ENCODE data around the gene HOTAIR.

The HOTAIR gene

DNA sequence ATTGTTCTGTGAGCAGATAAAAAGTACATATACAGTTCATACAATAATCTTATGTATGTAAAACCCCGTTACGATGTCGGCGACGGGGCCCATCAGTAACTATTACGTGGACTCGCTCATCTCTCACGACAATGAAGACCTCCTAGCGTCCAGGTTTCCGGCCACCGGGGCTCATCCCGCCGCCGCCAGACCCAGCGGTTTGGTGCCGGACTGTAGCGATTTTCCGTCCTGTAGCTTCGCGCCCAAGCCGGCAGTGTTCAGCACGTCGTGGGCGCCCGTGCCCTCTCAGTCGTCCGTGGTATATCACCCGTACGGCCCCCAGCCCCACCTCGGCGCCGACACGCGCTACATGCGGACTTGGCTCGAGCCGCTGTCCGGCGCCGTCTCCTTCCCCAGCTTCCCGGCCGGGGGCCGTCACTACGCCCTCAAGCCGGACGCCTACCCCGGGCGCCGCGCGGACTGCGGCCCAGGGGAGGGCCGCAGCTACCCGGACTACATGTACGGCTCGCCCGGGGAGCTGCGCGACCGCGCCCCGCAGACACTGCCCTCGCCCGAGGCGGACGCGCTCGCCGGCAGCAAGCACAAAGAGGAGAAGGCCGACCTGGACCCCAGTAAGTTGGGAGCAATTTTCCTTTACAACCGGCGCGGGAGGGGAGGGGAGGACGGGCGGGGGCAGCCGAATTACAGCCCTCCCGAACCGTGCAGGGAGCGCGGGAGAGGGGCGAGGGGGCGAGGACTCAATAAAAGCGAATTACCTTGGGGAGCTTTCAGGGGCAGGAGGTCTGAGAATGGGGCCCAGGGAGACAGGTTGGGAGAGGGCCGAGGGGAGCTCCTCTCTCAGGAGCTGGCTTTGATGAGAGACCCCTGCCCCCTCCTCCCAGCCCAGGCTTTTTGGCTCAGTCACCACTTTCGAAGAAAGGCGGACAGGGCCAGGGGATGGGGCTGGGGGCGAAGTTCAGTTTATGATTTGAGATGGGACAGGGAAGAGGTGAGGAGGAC is 25.7 kb upstream of the HOTAIR start, which contains the start of gene HOXC9:
TSS of gene HOXC9 (plus strand) at position 46 of the 999 bp plus-strand sequence. CDS start at position 74, 28 bp downstream.
- DNase-seq (ENCODE audit: low read depth in 1 of 2, low spot score in 1 of 2), result no peak

DNA sequence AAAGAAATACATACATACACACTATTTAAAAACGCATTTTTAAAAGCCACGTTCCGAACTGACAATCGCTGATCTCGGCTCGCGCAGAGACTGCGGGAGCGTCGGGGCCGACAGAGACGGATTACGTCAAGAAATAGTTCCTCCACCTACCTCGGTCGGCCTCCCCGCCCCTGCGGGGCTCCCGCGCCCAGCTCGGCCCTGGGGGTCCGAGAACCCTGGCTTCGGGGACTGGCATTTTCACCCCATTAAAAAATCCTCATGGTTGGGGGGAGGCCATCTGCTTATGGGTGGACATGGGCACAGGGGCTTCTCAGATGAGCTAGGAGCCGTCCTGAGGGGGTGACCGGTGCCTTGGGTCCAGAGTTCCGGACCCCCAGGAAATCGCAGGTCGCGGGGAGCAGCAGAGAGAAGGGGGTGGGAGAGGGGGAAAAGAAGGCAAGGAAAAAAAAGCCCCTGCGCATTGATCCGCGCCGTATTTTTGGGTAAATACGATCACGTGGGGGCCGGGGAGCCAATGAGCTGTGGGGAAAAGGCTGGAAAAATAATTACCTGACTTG is 24.9 kb upstream of the HOTAIR start:
- no peak for DNase-seq (ENCODE audit: low read depth in 1 of 2, low spot score in 1 of 2)

DNA sequence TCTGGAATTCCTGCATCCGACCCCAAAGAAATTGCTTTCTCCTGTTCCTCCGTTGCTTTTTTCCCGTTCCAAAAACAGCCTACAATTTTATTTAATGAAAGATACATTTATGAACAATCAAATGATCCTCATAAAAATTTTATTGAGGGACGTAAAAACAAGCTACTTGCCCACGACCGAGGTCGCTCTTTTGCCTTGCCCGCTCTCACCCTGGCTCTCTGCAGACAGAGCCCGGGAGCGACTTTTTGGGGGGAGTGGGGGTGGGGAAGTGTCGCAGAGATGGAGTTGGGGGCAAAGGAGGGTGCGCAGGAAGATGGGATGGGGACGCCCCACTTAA is 24.1 kb upstream of the HOTAIR start:
- no peak for DNase-seq (ENCODE audit: low read depth in 1 of 2, low spot score in 1 of 2)

DNA sequence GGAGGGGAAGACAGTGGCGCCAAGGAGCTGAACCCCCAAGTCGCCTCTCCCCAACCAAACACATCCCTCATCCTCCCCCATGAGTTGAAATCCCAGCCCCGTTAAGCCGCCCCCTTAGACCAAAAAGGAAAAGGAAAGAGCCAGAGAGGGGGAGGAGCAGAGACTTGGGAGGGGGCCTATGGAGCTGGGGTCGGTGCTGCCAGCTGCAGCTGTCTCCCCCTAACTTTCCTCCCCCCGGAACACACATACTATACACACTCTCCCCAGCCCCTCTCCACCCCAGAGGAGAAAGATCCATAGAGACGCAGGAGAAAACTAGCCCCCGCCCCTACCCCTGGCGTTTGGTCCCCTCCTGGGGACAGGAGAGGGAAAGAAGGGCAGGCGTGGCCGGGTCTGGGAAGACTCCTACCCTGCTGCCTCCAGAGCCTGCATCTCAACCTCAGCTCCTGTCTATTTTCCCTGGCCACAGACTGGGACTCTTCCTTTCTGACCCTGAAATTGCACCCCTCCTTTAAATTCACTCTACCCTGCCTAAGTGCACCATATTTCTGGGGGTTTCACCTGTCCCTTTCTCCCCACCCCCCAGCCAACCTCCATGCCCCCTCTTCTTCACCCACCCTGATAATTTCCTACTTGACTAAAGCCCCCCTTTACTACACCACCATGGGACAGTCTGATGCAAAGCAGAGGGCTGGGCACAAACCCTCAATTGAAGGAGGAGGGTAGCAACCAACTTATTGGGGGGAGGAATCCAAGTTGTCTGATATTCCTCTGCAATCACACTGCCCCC is 23.6 kb upstream of the HOTAIR start:
- DNase-seq (ENCODE audit: low read depth in 1 of 2, low spot score in 1 of 2), result no peak

DNA sequence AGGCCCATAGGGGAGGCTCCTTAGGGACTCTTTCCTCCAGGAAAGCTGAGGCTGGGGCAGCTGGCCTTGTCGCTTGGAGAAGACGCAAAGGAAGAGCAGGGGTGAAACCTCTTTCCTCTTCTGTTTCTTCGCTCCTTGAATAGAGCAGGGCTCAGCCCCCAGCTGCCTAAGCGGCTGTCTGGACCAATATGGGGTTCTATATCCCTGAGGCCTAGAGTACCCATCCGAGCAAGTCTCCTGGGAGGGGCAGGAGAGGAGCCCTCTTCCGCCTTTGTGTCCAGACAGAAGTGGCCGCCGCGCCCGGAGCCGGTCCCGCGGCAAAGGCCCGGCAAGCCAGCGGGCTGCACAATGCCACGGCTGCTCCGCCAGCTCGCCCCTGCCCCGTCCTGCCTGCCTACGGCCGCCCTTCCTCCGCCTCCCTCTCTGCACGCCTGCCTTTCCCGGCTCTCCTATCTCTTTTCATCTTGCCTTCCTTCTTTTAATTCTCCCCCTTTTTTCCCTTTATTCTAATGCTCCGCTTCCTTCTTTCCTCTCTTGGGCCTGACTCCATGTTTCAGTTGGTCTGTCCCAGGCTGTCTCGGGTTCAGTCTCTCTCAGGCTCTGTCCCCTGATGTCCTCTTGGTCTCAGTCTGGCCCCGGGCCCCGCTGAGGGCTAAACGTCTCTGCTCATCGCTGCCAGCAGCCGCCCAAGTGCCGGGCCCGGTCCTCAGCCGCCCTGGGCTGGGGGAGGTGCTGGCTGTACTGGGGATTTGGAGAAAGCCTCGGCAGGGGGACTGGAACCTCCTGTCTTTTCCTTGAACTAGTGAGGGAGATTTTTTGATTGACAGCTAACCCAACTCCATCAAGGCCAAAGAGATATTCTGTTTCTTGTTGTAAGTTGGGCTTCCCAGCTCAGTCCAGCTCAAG is 22.7 kb upstream of the HOTAIR start:
- DNase-seq (ENCODE audit: low read depth in 1 of 2, low spot score in 1 of 2), result no peak

DNA sequence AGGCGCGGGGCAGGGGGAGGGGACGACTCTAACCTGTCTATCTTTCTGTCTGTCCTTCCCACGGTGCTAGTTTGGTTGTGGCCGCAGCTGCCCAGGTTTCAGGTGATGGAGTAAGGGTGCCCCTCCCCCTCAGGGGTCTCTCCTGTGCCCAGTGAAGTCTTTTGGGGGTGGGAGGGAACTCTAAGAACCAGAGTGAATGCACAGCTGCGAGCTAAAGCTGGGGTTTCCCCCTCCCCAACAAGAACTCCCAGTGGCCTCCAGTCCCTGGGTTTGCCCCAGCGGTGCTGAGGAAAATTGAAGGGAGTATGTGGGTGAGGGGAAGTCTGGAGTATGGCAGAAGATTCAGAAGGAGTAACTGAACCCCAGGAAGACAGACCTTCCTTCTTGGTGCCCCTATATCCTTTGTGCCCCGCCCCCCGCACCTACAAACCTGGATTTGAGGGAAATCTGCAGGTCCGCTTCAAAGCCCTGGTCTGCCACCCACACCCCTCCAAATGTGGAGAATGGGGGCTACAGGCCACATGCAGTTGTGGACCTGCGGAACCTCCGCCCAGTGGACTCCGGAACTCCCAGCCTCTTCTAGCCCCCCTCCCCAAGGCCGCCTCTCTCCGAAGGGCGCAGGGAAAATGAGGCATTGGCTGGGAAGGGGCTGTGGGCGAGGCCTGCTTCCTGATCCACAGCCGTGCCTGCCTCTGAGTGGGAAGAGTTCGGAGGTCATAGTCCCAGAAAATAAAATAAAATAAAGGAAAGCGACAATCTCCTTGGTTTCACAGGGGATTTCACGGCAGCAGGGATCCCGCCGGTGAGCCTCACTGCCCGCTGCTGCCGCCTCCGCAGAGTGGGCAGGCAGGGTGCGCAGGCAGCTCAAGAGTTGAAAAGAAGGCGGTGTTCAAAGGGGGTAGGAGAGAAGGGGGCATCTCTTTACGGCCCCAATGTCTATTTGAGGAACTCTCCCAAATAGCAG is 21.8 kb upstream of the HOTAIR start:
- no peak for DNase-seq (ENCODE audit: low read depth in 1 of 2, low spot score in 1 of 2)

DNA sequence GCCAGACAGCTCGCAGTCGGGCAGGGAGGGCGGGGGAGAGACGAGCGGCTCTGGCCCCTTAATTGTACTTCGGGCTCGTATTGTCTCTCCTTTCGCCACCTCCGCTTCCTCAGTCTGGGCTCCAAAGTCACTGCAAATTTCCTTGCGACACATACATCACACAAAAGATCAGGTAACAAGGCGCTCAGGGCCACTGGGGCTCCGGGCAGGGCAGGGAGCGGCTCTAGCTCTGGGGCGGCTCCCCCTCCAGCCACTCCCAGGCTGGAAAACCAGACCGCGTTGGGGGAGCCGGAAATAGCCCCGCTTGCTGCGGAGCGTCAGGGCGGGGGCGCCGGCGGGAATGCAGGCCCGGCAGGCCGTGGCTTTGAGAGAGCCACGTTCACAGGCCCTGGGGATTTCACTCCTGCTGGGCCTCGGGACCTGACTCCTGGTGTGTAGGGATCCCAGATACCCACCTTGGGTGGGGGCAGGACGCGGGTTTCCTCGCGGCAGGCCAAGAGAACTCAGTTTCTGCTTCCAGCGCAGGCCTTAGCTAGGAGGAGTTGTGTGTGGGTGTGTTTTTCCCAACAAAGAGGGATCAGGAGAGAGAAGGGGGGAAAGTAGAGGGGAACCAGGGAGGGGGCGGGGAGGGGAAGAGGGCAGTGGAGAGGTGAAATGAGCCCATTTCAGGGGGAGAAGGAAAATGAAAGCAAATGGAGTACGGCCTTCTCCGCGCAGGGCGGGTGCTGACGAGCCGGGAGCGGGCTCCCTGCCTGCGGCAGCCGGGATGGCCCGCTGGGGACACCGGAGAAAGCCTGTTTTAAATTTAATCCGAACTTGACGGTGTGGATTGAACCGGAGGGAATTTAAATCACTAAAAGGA is 20.9 kb upstream of the HOTAIR start:
- DNase-seq (ENCODE audit: low read depth in 1 of 2, low spot score in 1 of 2), result no peak

DNA sequence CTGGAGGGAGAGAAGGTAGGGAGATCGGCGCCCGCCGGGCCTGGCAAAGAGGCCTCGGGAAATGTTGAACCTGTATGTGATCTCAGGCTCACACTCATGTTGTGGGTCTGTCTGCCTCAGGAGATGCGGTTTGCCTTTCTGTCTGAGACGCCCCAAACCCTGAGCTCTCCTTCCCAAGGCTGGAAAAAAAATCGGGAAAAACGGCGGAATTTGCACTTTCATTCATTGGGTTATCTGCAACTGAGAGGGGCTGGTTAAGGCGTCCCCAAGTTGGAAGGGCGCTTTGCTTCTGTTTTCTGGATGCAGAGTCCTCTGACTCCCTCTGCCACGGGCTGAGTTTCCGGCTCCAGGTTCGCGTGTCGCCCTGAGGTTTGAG is 20.2 kb upstream of the HOTAIR start:
- DNase-seq (ENCODE audit: low read depth in 1 of 2, low spot score in 1 of 2), result no peak

DNA sequence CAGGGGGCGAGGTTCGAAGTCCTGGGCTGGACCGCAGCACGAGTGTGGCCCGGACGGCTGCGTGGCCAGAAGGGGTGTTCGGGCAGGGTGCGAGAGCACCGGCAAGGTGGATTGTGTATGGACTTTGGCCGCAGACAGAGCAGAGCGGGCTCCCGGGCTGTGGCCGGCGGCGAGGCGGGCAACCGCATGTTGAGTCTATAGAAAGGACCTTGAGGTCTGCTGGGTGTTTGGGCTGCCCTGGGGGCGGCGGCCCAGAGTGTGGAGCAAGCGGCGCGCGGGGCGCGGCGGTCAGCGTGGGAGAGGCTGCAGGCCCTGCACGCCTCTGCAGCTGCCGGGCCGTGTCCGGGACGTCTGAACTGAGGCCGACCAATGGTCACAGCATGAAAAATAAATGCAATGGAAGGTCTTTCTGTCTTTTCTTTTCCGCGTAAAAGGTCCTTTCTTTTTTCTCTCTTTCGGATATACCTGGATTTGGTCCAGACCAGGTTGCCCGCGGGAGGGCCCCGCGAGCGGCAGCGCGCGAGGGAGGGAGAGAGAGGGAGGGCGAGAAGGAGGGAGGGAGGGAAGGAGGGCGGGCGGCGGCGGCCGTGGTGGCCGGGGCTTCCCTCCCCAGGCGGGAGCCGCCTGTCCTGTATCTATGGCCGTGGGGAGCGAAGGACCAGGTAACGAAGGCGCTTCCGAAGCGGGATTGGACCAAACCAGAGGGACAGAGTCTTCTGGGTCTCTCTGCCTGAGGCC is 19.7 kb upstream of the HOTAIR start:
- DNase-seq (ENCODE audit: low read depth in 1 of 2, low spot score in 1 of 2), result no peak

DNA sequence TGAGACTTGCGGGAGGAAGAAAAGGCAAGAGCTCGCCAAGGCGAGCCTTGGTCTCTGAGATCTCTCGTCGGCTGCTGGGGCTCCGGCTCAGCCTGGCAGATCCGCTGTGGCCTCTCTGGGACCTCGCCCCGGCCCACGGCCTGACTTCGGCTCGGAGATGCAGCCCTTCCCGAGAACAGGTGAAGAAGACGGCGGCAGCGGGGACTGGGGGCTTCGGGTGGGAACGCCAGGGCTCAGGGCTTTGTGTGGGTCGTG is 19.2 kb upstream of the HOTAIR start:
- DNase-seq (ENCODE audit: low read depth in 1 of 2, low spot score in 1 of 2), result no peak

DNA sequence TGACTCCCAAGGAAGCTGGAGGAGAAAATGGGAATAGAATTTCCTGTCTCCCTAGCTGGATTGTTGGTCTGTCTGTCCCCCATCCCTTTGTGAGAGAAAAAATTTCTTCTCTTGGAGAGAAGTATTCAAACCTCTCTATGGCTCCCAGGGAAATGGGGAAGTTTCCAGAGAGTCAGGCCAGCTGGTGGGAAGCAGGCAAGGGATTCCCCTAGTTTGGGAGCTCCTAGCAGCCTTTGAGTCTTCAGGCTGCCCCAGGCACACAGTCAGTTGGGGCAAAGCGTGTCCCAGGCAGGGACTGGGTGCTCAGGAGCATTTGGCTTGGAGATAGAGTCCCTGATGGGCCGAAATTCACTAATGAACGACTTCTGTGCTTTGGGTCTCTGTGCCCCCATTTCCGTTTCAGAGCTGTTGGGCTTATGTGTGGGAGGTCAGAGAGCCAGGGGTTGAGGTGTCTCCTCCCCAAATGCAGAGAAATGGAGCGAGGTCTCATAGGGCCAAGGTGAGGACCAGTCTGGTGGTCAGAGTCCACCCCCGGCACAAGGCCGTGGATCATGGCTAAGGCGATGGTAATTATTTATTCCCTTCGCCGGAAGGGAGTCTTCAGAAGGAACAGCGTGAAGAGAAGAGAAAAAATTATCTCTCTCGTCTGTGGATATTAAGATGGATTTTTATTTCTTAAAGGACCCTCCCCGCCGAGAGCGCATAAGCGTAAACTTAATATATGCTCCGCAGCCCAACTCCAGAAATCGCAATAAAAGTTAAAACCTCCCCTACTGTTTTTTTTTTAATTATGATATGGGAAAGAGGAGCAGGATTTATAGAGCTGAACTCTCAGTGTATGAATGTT is 18.6 kb upstream of the HOTAIR start:
- no peak for DNase-seq (ENCODE audit: low read depth in 1 of 2, low spot score in 1 of 2)

DNA sequence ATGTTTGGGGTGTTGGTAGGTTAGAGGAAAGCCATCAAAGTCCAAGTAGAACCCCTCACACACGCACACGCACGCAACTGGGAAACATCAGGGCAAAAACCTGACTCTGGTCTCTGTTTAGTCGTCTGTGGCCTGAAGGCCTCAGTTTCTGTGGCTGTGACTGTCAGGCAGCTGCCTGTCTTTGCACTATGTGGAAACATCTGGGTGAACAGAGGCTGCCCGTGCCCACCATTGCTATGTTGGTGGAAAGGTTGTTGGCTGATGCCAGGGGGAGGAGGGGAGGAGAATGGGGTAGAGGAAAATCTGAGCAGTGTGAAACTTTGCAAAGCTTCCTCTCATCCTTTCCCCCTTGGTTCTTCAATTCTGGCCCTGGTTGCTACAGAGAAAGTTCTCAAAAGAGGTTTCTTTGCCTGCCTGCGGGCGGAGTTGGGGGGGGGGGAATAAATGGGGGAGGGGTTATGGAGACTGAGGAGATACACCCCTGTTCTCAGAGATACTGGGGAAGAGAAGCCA is 17.7 kb upstream of the HOTAIR start:
- DNase-seq (ENCODE audit: low read depth in 1 of 2, low spot score in 1 of 2), result no peak

DNA sequence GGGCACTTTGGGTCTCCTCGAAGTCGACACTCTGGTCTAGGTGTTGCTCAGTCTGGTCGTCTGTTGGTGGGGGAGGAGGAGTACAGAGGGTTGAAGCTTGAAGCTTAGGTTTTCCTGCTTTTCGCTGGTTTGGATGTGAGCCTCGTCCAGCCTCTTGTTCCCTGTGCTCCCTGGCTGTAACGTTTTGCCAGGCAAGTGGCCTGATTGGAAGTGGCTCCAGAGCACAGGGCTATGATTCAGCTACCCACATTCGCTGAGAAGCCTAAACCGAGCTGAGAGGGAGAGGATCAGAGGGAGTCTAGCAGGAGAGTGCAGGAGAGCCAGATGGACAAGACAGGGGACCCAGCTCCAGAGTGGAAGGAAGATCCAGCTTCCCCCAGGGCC is 16.3 kb upstream of the HOTAIR start:
- no peak for DNase-seq (ENCODE audit: low read depth in 1 of 2, low spot score in 1 of 2)

DNA sequence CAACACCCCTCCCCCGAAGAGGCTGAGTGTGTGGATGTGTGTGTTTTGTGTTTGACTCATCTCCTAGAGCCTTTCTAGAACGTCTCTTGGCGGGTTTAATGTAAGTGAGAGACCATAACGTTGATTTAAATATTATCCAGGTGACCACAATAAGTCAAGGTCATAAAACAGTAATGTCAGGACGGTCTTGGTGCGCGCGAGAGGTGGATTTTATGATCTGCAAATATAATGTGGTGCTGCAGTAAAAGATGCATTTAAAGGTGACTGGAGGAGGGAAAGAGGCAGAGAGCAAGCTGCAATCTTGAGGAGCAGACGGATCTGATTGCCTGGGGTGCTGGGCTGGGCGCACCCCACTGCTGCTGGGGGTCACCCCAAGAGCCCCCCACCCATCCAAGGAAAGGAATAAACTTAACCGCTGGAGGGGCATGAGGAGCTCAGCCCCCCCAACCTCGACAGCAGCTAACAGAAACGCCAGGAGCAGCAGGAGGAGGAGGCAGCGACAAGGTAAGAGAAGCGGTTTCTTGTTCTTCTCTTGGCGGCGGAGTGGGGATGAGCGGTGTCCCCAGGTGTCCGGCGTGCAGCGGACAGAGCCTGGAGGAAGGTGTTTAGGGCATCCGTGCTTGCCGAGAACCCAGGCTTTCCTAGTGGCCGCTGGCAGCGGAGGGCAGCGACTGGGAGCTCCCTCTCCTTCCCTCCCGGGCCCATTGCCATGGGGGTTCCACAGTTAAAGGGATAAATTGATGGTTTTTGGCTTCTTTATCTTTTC is 15.7 kb upstream of the HOTAIR start:
- no peak for DNase-seq (ENCODE audit: low read depth in 1 of 2, low spot score in 1 of 2)

DNA sequence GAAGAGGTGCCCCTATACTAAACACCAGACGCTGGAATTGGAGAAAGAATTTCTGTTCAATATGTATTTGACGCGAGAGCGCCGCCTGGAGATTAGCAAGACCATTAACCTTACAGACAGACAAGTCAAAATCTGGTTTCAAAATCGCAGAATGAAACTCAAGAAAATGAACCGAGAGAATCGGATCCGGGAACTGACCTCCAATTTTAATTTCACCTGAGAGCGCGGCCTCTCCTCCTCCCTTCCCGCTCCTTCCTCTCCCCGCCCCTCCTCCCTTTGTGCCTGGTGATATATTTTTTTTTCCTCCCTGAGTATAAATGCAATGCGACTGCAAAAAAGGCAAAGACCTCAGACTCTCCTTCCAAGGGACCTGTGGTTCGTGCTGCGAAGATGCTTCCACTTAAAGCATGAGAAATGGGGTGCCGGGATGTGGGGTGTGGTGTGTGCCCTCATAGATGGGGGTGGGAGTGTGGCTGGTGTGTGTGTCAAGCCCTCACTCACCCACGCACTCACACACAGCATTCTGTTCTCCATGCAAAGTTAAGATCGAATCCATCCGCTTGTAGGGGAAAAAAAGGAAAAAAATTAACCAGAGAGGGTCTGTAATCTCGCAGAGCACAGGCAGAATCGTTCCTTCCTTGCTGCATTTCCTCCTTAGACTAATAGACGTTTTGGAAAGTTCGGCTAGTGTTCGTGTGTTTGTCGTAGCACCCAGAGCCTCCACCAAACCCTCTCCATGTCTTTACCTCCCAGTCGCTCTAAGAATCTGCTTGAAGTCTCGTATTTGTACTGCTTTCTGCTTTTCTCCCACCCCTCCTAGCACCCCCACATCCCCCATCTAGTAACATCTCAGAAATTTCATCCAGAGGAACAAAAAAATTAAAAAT is 14.7 kb upstream of the HOTAIR start:
- no peak for DNase-seq (ENCODE audit: low read depth in 1 of 2, low spot score in 1 of 2)
